SK-N-SH treated with all-trans-retinoic acid at 6 μM for 48 hours (cell line): ENCODE data around the gene PDILT.

Experiments
- ARNTL ChIP-seq: fragments of 450-650 bp; formaldehyde crosslinking; IDR thresholded peaks from 2 replicates; pipeline ENCODE4 v1.5.0; 2020; ENCODE audit warnings: low read depth, mild to moderate bottlenecking, moderate library complexity, borderline replicate concordance
- BACH2 ChIP-seq: fragments of 250-450 bp; sonication (Bioruptor Pico); IDR thresholded peaks from 2 replicates; pipeline ENCODE4 v1.9.0; 2021; ENCODE audit warnings: mild to moderate bottlenecking, borderline replicate concordance
- GLIS3 ChIP-seq: fragments of 250-450 bp; sonication (Bioruptor Pico); IDR thresholded peaks from 2 replicates; pipeline ENCODE4 v1.5.0; 2020; ENCODE audit warnings: mild to moderate bottlenecking, moderate library complexity
- OSR1 ChIP-seq: fragments of 250-450 bp; sonication (Bioruptor Pico); IDR thresholded peaks from 2 replicates; pipeline ENCODE4 v1.8.0; 2022; ENCODE audit warnings: moderate library complexity, mild to moderate bottlenecking, inconsistent platforms
- RARB ChIP-seq: fragments of 250-450 bp; sonication (Bioruptor Pico); IDR thresholded peaks from 2 replicates; pipeline ENCODE4 v1.8.0; 2021; ENCODE audit warnings: mild to moderate bottlenecking, moderate library complexity
- ZC3H10 ChIP-seq: fragments of 250-450 bp; sonication (Bioruptor Pico); IDR thresholded peaks from 2 replicates; pipeline ENCODE4 v1.5.1; 2021; ENCODE audit warnings: mild to moderate bottlenecking, moderate library complexity
- ZFP30 ChIP-seq: fragments of 450-650 bp; formaldehyde crosslinking; IDR thresholded peaks from 2 replicates; pipeline ENCODE4 v1.5.0; 2022; ENCODE audit warnings: mild to moderate bottlenecking, moderate library complexity
- ZNF565 ChIP-seq: fragments of 450-650 bp; formaldehyde crosslinking; conservative IDR thresholded peaks from 2 replicates; pipeline ENCODE4 v1.5.0; 2020; ENCODE audit warnings: low read depth, mild to moderate bottlenecking, moderate library complexity
- TF ChIP-seq, protein P1 (sequence below): fragments of 250-450 bp; sonication (Bioruptor Pico); IDR thresholded peaks from 2 replicates; pipeline ENCODE4 v1.8.0; 2020; ENCODE audit warnings: mild to moderate bottlenecking, moderate library complexity, borderline replicate concordance
- TF ChIP-seq, protein P2 (sequence below): fragments of 250-450 bp; sonication (Bioruptor Pico); IDR thresholded peaks from 2 replicates; pipeline ENCODE4 v1.5.1; 2020; ENCODE audit warnings: low read depth, mild to moderate bottlenecking, moderate library complexity
- TF ChIP-seq, protein P3 (sequence below): fragments of 250-450 bp; sonication (Bioruptor Pico); IDR thresholded peaks from 2 replicates; pipeline ENCODE4 v1.8.0; 2021; ENCODE audit warnings: low read depth, mild to moderate bottlenecking, moderate library complexity, borderline replicate concordance

DNA sequence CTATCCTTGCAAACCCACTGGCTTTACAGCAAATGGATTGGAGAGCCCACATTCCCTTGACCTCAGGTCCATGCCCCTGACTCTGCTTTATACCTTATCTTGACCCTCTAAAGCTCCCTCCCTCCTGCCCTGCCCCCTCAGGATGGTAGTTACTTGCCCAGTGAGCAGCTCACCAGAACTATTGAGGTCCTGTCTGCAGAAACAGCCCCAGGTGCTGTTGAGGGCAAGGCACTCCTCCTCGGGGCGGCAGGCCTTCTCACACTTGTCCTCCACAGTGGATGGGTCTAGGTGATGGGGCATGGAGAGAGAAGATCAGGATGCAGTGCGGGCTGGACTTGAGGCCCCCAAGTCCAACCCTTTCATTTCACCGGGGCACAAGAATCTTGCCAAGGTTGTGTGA is 81.8 kb downstream of the PDILT start:
- no peak for TF ChIP-seq GLIS3 (CRISPR knock-in tag)
- TF ChIP-seq, protein P1, sequence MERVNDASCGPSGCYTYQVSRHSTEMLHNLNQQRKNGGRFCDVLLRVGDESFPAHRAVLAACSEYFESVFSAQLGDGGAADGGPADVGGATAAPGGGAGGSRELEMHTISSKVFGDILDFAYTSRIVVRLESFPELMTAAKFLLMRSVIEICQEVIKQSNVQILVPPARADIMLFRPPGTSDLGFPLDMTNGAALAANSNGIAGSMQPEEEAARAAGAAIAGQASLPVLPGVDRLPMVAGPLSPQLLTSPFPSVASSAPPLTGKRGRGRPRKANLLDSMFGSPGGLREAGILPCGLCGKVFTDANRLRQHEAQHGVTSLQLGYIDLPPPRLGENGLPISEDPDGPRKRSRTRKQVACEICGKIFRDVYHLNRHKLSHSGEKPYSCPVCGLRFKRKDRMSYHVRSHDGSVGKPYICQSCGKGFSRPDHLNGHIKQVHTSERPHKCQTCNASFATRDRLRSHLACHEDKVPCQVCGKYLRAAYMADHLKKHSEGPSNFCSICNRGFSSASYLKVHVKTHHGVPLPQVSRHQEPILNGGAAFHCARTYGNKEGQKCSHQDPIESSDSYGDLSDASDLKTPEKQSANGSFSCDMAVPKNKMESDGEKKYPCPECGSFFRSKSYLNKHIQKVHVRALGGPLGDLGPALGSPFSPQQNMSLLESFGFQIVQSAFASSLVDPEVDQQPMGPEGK = no peak
- TF ChIP-seq ZNF565 (CRISPR knock-in tag) = no peak
- TF ChIP-seq BACH2 (CRISPR knock-in tag) = no peak
- TF ChIP-seq, protein P2, sequence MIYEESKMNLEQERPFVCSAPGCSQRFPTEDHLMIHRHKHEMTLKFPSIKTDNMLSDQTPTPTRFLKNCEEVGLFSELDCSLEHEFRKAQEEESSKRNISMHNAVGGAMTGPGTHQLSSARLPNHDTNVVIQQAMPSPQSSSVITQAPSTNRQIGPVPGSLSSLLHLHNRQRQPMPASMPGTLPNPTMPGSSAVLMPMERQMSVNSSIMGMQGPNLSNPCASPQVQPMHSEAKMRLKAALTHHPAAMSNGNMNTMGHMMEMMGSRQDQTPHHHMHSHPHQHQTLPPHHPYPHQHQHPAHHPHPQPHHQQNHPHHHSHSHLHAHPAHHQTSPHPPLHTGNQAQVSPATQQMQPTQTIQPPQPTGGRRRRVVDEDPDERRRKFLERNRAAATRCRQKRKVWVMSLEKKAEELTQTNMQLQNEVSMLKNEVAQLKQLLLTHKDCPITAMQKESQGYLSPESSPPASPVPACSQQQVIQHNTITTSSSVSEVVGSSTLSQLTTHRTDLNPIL (CRISPR knock-in tag) = no peak
- TF ChIP-seq, protein P3, sequence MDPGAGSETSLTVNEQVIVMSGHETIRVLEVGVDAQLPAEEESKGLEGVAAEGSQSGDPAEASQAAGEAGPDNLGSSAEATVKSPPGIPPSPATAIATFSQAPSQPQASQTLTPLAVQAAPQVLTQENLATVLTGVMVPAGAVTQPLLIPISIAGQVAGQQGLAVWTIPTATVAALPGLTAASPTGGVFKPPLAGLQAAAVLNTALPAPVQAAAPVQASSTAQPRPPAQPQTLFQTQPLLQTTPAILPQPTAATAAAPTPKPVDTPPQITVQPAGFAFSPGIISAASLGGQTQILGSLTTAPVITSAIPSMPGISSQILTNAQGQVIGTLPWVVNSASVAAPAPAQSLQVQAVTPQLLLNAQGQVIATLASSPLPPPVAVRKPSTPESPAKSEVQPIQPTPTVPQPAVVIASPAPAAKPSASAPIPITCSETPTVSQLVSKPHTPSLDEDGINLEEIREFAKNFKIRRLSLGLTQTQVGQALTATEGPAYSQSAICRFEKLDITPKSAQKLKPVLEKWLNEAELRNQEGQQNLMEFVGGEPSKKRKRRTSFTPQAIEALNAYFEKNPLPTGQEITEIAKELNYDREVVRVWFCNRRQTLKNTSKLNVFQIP (CRISPR knock-in tag) = no peak
- no peak for TF ChIP-seq ARNTL (CRISPR knock-in tag)
- TF ChIP-seq RARB = no peak
- TF ChIP-seq OSR1 = no peak
- no peak for TF ChIP-seq ZFP30 (CRISPR knock-in tag)
- TF ChIP-seq ZC3H10 (CRISPR knock-in tag) = no peak
